A549 (cell line): Measurements from ENCODE around the gene ATP11A.

Experiments used
- CEBPB ChIP-seq, 2 experiments: fragments of >200 bp in 1 of 2; sonication (Bioruptor Twin) in 1 of 2; formaldehyde crosslinking in 1 of 2; IDR thresholded peaks; 2 replicates each; pipeline ENCODE4 v1.6.1; 2012 to 2016
- EP300 ChIP-seq, 2 experiments: fragments of >200 bp; sonication (Bioruptor Twin); formaldehyde crosslinking; IDR thresholded peaks; 2 replicates in 1 of 2; 3 replicates in 1 of 2; pipeline ENCODE4 v1.6.1; 2016 to 2017
- POLR2A ChIP-seq: IDR thresholded peaks from 2 replicates; pipeline ENCODE4 v1.6.1; 2012; ENCODE audit warnings: mild to moderate bottlenecking, low read length
- RARB ChIP-seq: fragments of 250-450 bp; sonication (Bioruptor Pico); IDR thresholded peaks from 2 replicates; pipeline ENCODE4 v1.8.0; 2021; ENCODE audit warnings: mild to moderate bottlenecking, moderate library complexity
- RCOR1 ChIP-seq: fragments of 150-350 bp; IDR thresholded peaks from 2 replicates; pipeline ENCODE4 v1.6.1; 2014; ENCODE audit warnings: antibody characterized with exemption, low read length, low read depth
- RFX5 ChIP-seq: fragments of 450-650 bp; IDR thresholded peaks from 2 replicates; pipeline ENCODE4 v1.7.1; 2014; ENCODE audit warnings: antibody characterized with exemption, mild to moderate bottlenecking, moderate library complexity
- TP53 ChIP-seq: fragments of 250-450 bp; sonication (Bioruptor Pico); IDR thresholded peaks from 2 replicates; pipeline ENCODE4 v1.5.0; 2021; ENCODE audit warnings: mild to moderate bottlenecking, moderate library complexity
- TF ChIP-seq, protein P1 (sequence below): fragments of >200 bp; sonication (Bioruptor Twin); formaldehyde crosslinking; IDR thresholded peaks from 3 replicates; pipeline ENCODE4 v1.5.1; 2016

DNA sequence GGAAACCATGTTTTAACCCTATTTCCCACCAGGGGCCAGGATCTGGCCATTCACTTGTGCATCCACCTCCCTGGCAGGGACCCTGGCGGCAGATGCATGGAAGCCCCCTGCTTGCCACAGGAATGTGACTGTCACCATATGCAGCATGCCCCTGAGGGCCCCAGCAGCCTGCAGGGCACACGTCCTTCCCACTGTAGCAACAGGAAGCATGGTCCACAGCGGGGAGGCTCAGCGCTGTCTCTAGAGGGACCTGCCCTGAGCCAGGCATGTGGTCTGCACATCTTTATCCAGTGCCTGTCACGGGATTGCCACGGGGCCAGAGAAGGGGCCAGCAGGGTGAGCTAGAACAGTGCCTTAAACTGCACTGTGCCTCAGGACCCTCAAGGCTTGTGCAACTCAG lies 244.2 kb downstream of the ATP11A start:
- TF ChIP-seq, protein P1, sequence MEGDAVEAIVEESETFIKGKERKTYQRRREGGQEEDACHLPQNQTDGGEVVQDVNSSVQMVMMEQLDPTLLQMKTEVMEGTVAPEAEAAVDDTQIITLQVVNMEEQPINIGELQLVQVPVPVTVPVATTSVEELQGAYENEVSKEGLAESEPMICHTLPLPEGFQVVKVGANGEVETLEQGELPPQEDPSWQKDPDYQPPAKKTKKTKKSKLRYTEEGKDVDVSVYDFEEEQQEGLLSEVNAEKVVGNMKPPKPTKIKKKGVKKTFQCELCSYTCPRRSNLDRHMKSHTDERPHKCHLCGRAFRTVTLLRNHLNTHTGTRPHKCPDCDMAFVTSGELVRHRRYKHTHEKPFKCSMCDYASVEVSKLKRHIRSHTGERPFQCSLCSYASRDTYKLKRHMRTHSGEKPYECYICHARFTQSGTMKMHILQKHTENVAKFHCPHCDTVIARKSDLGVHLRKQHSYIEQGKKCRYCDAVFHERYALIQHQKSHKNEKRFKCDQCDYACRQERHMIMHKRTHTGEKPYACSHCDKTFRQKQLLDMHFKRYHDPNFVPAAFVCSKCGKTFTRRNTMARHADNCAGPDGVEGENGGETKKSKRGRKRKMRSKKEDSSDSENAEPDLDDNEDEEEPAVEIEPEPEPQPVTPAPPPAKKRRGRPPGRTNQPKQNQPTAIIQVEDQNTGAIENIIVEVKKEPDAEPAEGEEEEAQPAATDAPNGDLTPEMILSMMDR = no peak
- TF ChIP-seq RCOR1 (no peak), RARB (no peak), EP300 (IDR thresholded peaks at IDR 0.05) (no peak), CEBPB (IDR thresholded peaks at IDR 0.05) (no peak), RFX5 (no peak), TP53 (no peak), POLR2A (no peak)
